Testis (tissue), 2 donors: Measurements from ENCODE around the gene IFNK.

Source experiments
- POLR2A ChIP-seq: fragments of 450-650 bp; IDR thresholded peaks from one replicate; pipeline ENCODE4 v1.6.1; 2017; ENCODE audit warnings: antibody characterized with exemption, mild to moderate bottlenecking, moderate library complexity
- TF ChIP-seq, protein P1 (sequence below), 3 experiments: fragments of 450-650 bp in 2 of 3; fragments of 200-600 bp in 1 of 3; sonication (generic) in 1 of 3; IDR thresholded peaks; one replicate each; pipeline ENCODE4 v1.5.1; 2016 to 2019; ENCODE audit warnings: antibody characterized with exemption in 3 of 3, mild to moderate bottlenecking in 2 of 3, moderate library complexity in 1 of 3

GRCh38 chr9:27478322-27478721, 45.8 kb upstream of the IFNK start:
- TF ChIP-seq POLR2A, result no peak
- TF ChIP-seq, protein P1, sequence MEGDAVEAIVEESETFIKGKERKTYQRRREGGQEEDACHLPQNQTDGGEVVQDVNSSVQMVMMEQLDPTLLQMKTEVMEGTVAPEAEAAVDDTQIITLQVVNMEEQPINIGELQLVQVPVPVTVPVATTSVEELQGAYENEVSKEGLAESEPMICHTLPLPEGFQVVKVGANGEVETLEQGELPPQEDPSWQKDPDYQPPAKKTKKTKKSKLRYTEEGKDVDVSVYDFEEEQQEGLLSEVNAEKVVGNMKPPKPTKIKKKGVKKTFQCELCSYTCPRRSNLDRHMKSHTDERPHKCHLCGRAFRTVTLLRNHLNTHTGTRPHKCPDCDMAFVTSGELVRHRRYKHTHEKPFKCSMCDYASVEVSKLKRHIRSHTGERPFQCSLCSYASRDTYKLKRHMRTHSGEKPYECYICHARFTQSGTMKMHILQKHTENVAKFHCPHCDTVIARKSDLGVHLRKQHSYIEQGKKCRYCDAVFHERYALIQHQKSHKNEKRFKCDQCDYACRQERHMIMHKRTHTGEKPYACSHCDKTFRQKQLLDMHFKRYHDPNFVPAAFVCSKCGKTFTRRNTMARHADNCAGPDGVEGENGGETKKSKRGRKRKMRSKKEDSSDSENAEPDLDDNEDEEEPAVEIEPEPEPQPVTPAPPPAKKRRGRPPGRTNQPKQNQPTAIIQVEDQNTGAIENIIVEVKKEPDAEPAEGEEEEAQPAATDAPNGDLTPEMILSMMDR (IDR thresholded peaks at IDR 0.05), result no peak
